ENCODE data around the gene OR6J1.

OR6J1 gene

DNA sequence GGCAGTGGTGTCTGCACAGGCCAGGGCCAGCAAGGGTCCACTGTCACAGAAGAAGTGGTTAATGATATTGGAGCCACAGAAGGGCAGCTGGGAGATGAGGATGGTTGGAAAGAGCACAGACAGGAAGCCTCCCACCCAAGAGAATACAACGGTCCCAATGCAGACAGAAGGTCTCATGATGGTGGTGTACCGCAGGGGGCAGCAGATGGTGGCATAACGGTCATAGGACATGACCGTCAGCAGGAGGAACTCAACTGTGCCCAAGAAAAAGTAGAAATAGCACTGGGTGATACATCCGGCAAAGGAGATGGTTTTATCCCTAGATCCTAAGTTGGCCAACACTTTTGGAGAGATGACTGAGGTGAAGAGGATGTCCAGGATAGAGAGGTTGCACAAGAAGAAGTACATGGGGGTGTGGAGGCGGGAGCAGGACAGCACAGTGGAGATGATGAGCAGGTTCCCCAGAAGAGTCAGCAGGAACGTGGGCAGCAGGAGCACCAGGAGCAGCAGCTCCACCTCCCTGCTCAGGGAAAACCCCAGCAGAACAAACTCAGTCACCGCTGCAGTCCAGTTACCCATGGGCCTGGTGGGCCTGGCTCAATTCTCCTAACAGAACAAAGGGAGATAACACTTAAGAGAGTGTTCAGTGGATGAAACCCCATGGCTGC, 9.8 kb downstream of the OR6J1 start:
- H3K4me3 ChIP-seq (ENCODE audit: low read depth in 1 of 2, low read length in 1 of 2): no peak overlapping the region
- no peak overlapping the region for H3K27ac ChIP-seq
- H3K9me3 ChIP-seq: no peaks in the 10 kb centered on the region
- no peaks in the 10 kb centered on the region for H3K27me3 ChIP-seq
- H3K4me1 ChIP-seq (ENCODE audit: control insufficient read depth in 1 of 2, insufficient read depth in 1 of 2, low read depth in 1 of 2, low read length in 1 of 2): no peaks in the 10 kb centered on the region
- TF ChIP-seq, protein P1, sequence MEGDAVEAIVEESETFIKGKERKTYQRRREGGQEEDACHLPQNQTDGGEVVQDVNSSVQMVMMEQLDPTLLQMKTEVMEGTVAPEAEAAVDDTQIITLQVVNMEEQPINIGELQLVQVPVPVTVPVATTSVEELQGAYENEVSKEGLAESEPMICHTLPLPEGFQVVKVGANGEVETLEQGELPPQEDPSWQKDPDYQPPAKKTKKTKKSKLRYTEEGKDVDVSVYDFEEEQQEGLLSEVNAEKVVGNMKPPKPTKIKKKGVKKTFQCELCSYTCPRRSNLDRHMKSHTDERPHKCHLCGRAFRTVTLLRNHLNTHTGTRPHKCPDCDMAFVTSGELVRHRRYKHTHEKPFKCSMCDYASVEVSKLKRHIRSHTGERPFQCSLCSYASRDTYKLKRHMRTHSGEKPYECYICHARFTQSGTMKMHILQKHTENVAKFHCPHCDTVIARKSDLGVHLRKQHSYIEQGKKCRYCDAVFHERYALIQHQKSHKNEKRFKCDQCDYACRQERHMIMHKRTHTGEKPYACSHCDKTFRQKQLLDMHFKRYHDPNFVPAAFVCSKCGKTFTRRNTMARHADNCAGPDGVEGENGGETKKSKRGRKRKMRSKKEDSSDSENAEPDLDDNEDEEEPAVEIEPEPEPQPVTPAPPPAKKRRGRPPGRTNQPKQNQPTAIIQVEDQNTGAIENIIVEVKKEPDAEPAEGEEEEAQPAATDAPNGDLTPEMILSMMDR (IDR thresholded peaks at IDR 0.05): no peak
- no peaks in the 10 kb centered on the region for H3K36me3 ChIP-seq

DNA sequence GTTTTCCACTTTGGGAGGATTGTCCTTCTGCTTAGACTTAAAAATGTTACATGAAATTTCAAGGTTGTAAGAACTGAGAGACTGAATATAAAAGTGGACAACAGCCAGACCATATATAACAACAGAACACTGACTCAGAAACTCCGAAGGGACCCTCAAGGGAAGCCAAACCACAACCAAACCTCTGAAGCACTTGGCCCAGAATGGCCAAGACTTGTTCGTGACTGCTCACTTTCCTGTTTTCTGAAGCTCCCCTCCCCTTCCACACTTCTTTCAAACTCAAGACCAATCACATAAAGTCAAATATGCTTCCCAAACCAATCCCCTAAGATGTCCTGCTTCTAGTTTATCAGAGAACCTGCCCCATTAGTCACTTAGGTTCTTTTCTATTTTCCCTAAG, 13.7 kb downstream of the OR6J1 start:
- H3K4me3 ChIP-seq (ENCODE audit: low read depth in 1 of 2, low read length in 1 of 2): no peak overlapping the region
- no peak overlapping the region for H3K27ac ChIP-seq
- TF ChIP-seq, protein P1 (IDR thresholded peaks at IDR 0.05): no peak
- H3K4me1 ChIP-seq (ENCODE audit: control insufficient read depth in 1 of 2, insufficient read depth in 1 of 2, low read depth in 1 of 2, low read length in 1 of 2): no peaks in the 10 kb centered on the region
- no peaks in the 10 kb centered on the region for H3K36me3 ChIP-seq
- H3K27me3 ChIP-seq: no peaks in the 10 kb centered on the region
- H3K9me3 ChIP-seq: no peaks in the 10 kb centered on the region

DNA sequence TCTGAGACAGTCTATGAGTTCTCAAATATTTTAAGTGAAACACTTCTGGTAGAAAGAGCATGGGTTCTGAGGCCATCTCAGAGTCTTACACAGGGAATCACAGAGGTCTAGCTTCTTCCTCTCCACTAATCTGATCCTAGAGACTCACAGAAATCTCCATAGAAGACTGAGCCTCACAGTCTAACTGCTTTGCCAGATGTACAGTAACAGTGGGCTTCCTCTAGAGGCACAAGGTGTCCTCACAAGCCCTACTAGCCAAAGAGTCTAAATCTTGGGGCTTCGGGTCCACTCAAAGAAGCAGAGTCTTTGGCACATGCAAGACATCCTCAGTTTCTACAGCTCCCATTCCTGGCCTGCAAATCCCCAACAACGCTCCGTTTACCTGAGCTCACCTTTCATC, 14.1 kb downstream of the OR6J1 start:
- H3K9me3 ChIP-seq: no peaks in the 10 kb centered on the region
- H3K4me1 ChIP-seq (ENCODE audit: control insufficient read depth in 1 of 2, insufficient read depth in 1 of 2, low read depth in 1 of 2, low read length in 1 of 2): no peaks in the 10 kb centered on the region
- H3K4me3 ChIP-seq (ENCODE audit: low read depth in 1 of 2, low read length in 1 of 2): no peak overlapping the region
- no peaks in the 10 kb centered on the region for H3K27me3 ChIP-seq
- H3K36me3 ChIP-seq: no peaks in the 10 kb centered on the region
- TF ChIP-seq, protein P1 (IDR thresholded peaks at IDR 0.05): no peak
- no peak overlapping the region for H3K27ac ChIP-seq

DNA sequence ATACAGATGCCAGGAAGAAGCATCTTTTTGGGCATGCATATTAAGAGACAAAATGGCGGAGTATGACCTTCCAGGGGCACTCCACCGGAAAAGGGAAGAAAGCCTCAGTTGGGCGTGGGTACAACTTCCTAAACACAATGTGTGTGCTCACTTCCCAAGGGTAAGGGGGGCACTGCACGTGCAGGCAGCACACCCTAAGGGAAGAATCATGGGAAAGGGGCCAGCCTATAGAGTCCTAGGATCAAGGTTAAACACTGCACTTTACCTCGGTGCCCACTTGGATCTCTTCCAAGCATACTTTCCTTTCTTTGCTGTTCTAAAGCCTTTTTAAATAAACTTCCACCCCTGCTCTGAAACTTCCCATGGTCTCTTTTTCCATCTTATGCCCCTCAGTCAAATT, 14.8 kb downstream of the OR6J1 start:
- H3K9me3 ChIP-seq: no peaks in the 10 kb centered on the region
- H3K4me3 ChIP-seq (ENCODE audit: low read depth in 1 of 2, low read length in 1 of 2): no peak overlapping the region
- H3K27me3 ChIP-seq: no peaks in the 10 kb centered on the region
- TF ChIP-seq, protein P1 (IDR thresholded peaks at IDR 0.05): no peak
- H3K4me1 ChIP-seq (ENCODE audit: control insufficient read depth in 1 of 2, insufficient read depth in 1 of 2, low read depth in 1 of 2, low read length in 1 of 2): peaks cover 0 to 5% of the 10 kb centered on the region in 2 experiments
- H3K27ac ChIP-seq: no peak overlapping the region
- H3K36me3 ChIP-seq: no peaks in the 10 kb centered on the region

DNA sequence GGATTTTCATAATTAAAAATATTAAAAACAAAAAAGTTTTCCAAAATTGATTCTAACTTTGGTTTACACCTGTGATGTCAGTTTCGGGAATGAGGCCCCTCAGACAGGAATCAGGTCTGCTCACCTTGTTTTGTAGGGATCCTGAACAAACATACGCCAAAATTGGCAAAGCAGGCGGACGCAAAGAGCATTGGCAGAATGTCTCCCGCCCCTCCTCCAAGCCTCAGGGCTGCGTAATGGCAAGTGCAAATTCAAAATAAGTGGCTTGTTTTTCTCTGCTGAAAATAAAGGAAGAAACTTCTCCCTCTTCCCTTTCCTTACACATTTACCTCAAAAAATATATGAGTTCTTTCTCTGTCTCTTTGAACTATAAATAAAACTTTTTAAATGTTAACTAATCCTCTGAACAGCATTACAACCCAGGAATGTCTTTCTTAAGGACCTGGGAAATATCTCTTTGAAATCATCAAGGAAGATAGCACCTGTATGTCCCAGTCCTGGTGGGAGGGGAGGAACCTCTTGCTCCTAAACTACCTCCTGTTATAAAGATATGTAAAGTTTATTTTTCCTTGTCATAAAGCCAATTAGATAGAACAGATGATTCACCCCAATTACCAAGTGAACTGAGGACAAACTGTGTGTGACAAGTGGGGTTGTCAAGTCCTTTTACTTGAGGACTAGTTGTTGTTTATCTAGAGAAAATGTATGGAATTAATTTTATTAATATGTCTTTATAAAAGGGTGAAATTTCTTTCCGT, 16.5 kb downstream of the OR6J1 start:
- Histone ChIP-seq H3K4me3 (ENCODE audit: low read depth in 1 of 2, low read length in 1 of 2) (no peak overlapping the region), H3K27ac (no peak overlapping the region), H3K36me3 (no peaks in the 10 kb centered on the region), H3K4me1 (ENCODE audit: control insufficient read depth in 1 of 2, insufficient read depth in 1 of 2, low read depth in 1 of 2, low read length in 1 of 2) (peaks cover 0 to 6% of the 10 kb centered on the region in 2 experiments), H3K9me3 (no peaks in the 10 kb centered on the region), H3K27me3 (no peaks in the 10 kb centered on the region)
- TF ChIP-seq, protein P1 (IDR thresholded peaks at IDR 0.05): no peak

Measured in neutrophil (primary cell).